ENCODE measurements around the gene CEP89.

DNA sequence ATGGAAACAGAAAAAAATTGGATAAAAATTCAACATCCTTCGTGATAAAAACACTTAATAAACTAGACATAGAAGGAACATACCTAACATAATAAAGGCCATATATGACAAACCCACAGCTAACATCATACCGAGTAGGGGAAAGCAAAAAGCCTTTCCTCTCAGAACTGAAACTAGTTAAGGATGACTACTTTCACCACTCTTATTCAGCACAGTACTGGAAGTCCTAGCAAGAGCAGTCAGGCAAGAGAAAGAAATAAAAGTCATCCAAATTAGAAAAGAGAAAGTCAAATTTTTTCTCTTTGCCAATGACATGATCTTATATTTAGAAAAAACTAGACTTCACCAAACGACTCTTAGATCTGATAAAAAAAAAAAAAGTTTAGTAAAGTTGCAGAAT, 76.4 kb downstream of the CEP89 start:
- TF ChIP-seq, protein P1, sequence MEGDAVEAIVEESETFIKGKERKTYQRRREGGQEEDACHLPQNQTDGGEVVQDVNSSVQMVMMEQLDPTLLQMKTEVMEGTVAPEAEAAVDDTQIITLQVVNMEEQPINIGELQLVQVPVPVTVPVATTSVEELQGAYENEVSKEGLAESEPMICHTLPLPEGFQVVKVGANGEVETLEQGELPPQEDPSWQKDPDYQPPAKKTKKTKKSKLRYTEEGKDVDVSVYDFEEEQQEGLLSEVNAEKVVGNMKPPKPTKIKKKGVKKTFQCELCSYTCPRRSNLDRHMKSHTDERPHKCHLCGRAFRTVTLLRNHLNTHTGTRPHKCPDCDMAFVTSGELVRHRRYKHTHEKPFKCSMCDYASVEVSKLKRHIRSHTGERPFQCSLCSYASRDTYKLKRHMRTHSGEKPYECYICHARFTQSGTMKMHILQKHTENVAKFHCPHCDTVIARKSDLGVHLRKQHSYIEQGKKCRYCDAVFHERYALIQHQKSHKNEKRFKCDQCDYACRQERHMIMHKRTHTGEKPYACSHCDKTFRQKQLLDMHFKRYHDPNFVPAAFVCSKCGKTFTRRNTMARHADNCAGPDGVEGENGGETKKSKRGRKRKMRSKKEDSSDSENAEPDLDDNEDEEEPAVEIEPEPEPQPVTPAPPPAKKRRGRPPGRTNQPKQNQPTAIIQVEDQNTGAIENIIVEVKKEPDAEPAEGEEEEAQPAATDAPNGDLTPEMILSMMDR (conservative IDR thresholded peaks at IDR 0.05; ENCODE audit: low read length), result no peak
- no peak for TF ChIP-seq EZH2phosphoT487 (IDR thresholded peaks at IDR 0.05; ENCODE audit: borderline replicate concordance)
